T-helper 17 cell (primary cell): ENCODE measurements around the gene CD47. TPM values are rescaled to one million over a fixed set of nuclear protein-coding genes. Genes with fewer than 3 reads are reported as not detected.

Experiments
- ATAC-seq: fragments of 150-1000 bp; cut with Tn5 transposase; 2 replicates; pipeline ENCODE4 v1.10.0; 2021; ENCODE audit warnings: mild to moderate bottlenecking, moderate library complexity
- DNase-seq, 3 donors: peaks; one replicate each; pipeline versions ENCODE4 v3.0.0 to v3.0.0-alpha.2; 2020 to 2021
- H3K9me3 ChIP-seq: one replicate; pipeline ENCODE4 v1.7.0; 2013; ENCODE audit warnings: low read length, mild to moderate bottlenecking; ENCODE audit not compliant: control insufficient read depth, poor library complexity, severe bottlenecking
- H3K27ac Mint-ChIP-seq: one replicate; pipeline ENCODE4 v1.8.0; 2022; ENCODE audit warnings: mild to moderate bottlenecking, moderate library complexity, mixed read lengths
- H3K27me3 Mint-ChIP-seq: one replicate; pipeline ENCODE4 v1.8.0; 2022; ENCODE audit warnings: mixed read lengths
- H3K36me3 Mint-ChIP-seq: one replicate; pipeline ENCODE4 v1.8.0; 2022; ENCODE audit warnings: low read depth, mixed read lengths
- H3K4me1 Mint-ChIP-seq: one replicate; pipeline ENCODE4 v1.8.0; 2022; ENCODE audit warnings: mild to moderate bottlenecking, mixed read lengths
- H3K4me3 Mint-ChIP-seq: one replicate; pipeline ENCODE4 v1.8.0; 2022; ENCODE audit warnings: mild to moderate bottlenecking, moderate library complexity, mixed read lengths
- total RNA-seq, 4 donors: library from RNA in 2 of 4; stranded (reverse) in 2 of 4; gene quantifications; one replicate each; pipeline ENCODE4 v1.2.3 and lab custom pipeline; 2022 to 2026

Gene CD47
- total RNA-seq, 2 donors from 2014 or later: 150 to 170 TPM

- no peak for ATAC-seq
Observed at GRCh38 chr3:108047987-108048386, 42.8 kb downstream of the CD47 start.

GRCh38 chr3:108046247-108046646 is 44.6 kb downstream of the CD47 start:
- Mint-ChIP-seq H3K4me1 (peaks cover 32% of the 10 kb centered on the region), H3K27me3 (no peaks in the 10 kb centered on the region), H3K4me3 (no peak overlapping the region), H3K27ac (no peak overlapping the region), H3K36me3 (peaks cover 14% of the 10 kb centered on the region)
- H3K9me3 ChIP-seq: no peaks in the 10 kb centered on the region
- DNase-seq (no peak), ATAC-seq (no peak)

More at GRCh38 chr3:108047987-108048386, 42.8 kb downstream of the CD47 start:
- Mint-ChIP-seq H3K27me3 (no peaks in the 10 kb centered on the region), H3K4me1 (peaks cover 40% of the 10 kb centered on the region), H3K36me3 (peaks cover 20% of the 10 kb centered on the region), H3K4me3 (no peak overlapping the region), H3K27ac (no peak overlapping the region)
- no peaks in the 10 kb centered on the region for H3K9me3 ChIP-seq
- DNase-seq: no peak

- peak overlapping the region; percentile 79 for H3K27ac Mint-ChIP-seq
- H3K27me3 Mint-ChIP-seq: no peaks in the 10 kb centered on the region
- H3K36me3 Mint-ChIP-seq: peaks cover 16% of the 10 kb centered on the region
- no peaks in the 10 kb centered on the region for H3K9me3 ChIP-seq
- no peak for DNase-seq
- peaks cover 25% of the 10 kb centered on the region for H3K4me1 Mint-ChIP-seq
- H3K4me3 Mint-ChIP-seq: no peak overlapping the region
- no peak for ATAC-seq
Observed at GRCh38 chr3:108044699-108045098, 46.1 kb downstream of the CD47 start.

- ATAC-seq (no peak), DNase-seq (no peak)
- H3K36me3 Mint-ChIP-seq: peaks cover 14% of the 10 kb centered on the region
- no peaks in the 10 kb centered on the region for H3K27me3 Mint-ChIP-seq
- H3K4me1 Mint-ChIP-seq: peaks cover 15% of the 10 kb centered on the region
- no peak overlapping the region for H3K4me3 Mint-ChIP-seq
- H3K27ac Mint-ChIP-seq: no peak overlapping the region
- H3K9me3 ChIP-seq: no peaks in the 10 kb centered on the region
Observed at GRCh38 chr3:108042300-108042699, 48.5 kb downstream of the CD47 start.

- no peak for ATAC-seq
- peaks cover 13% of the 10 kb centered on the region for H3K36me3 Mint-ChIP-seq
- no peaks in the 10 kb centered on the region for H3K27me3 Mint-ChIP-seq
- H3K27ac Mint-ChIP-seq: peak overlapping the region; percentile 69
- no peak overlapping the region for H3K4me3 Mint-ChIP-seq
- no peaks in the 10 kb centered on the region for H3K9me3 ChIP-seq
- H3K4me1 Mint-ChIP-seq: peaks cover 21% of the 10 kb centered on the region
- no peak for DNase-seq
Observed at GRCh38 chr3:108041253-108041652, 49.6 kb downstream of the CD47 start.

- Mint-ChIP-seq H3K27me3 (no peaks in the 10 kb centered on the region), H3K4me3 (no peak overlapping the region), H3K4me1 (peaks cover 16% of the 10 kb centered on the region), H3K27ac (no peak overlapping the region), H3K36me3 (peaks cover 5% of the 10 kb centered on the region)
- ATAC-seq (no peak), DNase-seq (no peak)
- no peaks in the 10 kb centered on the region for H3K9me3 ChIP-seq
Observed at GRCh38 chr3:108037770-108038169, 53.1 kb downstream of the CD47 start.

- DNase-seq (no peak), ATAC-seq (no peak)
- Mint-ChIP-seq H3K4me1 (peaks cover 16% of the 10 kb centered on the region), H3K4me3 (no peak overlapping the region), H3K27ac (peak overlapping the region; percentile 63), H3K27me3 (no peaks in the 10 kb centered on the region), H3K36me3 (peaks cover 5% of the 10 kb centered on the region)
- no peaks in the 10 kb centered on the region for H3K9me3 ChIP-seq
Observed at GRCh38 chr3:108036984-108037741, 53.7 kb downstream of the CD47 start.

GRCh38 chr3:108036401-108036800 is 54.4 kb downstream of the CD47 start:
- Mint-ChIP-seq H3K27ac (peak overlapping the region; percentile 63), H3K36me3 (peaks cover 5% of the 10 kb centered on the region), H3K4me3 (no peak overlapping the region), H3K4me1 (peaks cover 17% of the 10 kb centered on the region), H3K27me3 (no peaks in the 10 kb centered on the region)
- H3K9me3 ChIP-seq: no peaks in the 10 kb centered on the region
- ATAC-seq (no peak), DNase-seq (no peak)

GRCh38 chr3:108035751-108036150 is 55.1 kb downstream of the CD47 start:
- Mint-ChIP-seq H3K36me3 (peaks cover 5% of the 10 kb centered on the region), H3K4me3 (no peak overlapping the region), H3K27ac (peak overlapping the region; percentile 63), H3K27me3 (no peaks in the 10 kb centered on the region), H3K4me1 (peaks cover 17% of the 10 kb centered on the region)
- no peaks in the 10 kb centered on the region for H3K9me3 ChIP-seq
- ATAC-seq (no peak), DNase-seq (no peak)

GRCh38 chr3:108031895-108032294 is 58.9 kb downstream of the CD47 start:
- Mint-ChIP-seq H3K4me1 (peaks cover 11% of the 10 kb centered on the region), H3K27me3 (no peaks in the 10 kb centered on the region), H3K27ac (peak overlapping the region; percentile 21), H3K36me3 (peaks cover 6% of the 10 kb centered on the region), H3K4me3 (no peak overlapping the region)
- ATAC-seq (no peak), DNase-seq (no peak)
- no peaks in the 10 kb centered on the region for H3K9me3 ChIP-seq

- no peak overlapping the region for H3K4me3 Mint-ChIP-seq
- peaks cover 6% of the 10 kb centered on the region for H3K36me3 Mint-ChIP-seq
- no peaks in the 10 kb centered on the region for H3K9me3 ChIP-seq
Observed at GRCh38 chr3:108030960-108031359, 59.9 kb downstream of the CD47 start.

GRCh38 chr3:108029466-108029865 is 61.4 kb downstream of the CD47 start:
- H3K27ac Mint-ChIP-seq: no peak overlapping the region
- DNase-seq (no peak), ATAC-seq (no peak)
- no peaks in the 10 kb centered on the region for H3K27me3 Mint-ChIP-seq
- peaks cover 6% of the 10 kb centered on the region for H3K36me3 Mint-ChIP-seq
- no peaks in the 10 kb centered on the region for H3K9me3 ChIP-seq
- no peak overlapping the region for H3K4me3 Mint-ChIP-seq
- peaks cover 2% of the 10 kb centered on the region for H3K4me1 Mint-ChIP-seq

More at GRCh38 chr3:108030960-108031359, 59.9 kb downstream of the CD47 start:
- DNase-seq: no peak
- no peaks in the 10 kb centered on the region for H3K27me3 Mint-ChIP-seq
- H3K27ac Mint-ChIP-seq: no peak overlapping the region
- no peak for ATAC-seq
- peaks cover 3% of the 10 kb centered on the region for H3K4me1 Mint-ChIP-seq

GRCh38 chr3:108028896-108029295 is 61.9 kb downstream of the CD47 start:
- DNase-seq (no peak), ATAC-seq (no peak)
- peaks cover 5% of the 10 kb centered on the region for H3K36me3 Mint-ChIP-seq
- H3K4me3 Mint-ChIP-seq: no peak overlapping the region
- no peak overlapping the region for H3K27ac Mint-ChIP-seq
- H3K9me3 ChIP-seq: no peaks in the 10 kb centered on the region
- peaks cover 2% of the 10 kb centered on the region for H3K4me1 Mint-ChIP-seq
- no peaks in the 10 kb centered on the region for H3K27me3 Mint-ChIP-seq

GRCh38 chr3:108025177-108025576 is 65.7 kb downstream of the CD47 start:
- H3K27ac Mint-ChIP-seq: no peak overlapping the region
- H3K4me1 Mint-ChIP-seq: peaks cover 4% of the 10 kb centered on the region
- ATAC-seq: no peak
- DNase-seq: no peak
- H3K4me3 Mint-ChIP-seq: no peak overlapping the region
- no peaks in the 10 kb centered on the region for H3K27me3 Mint-ChIP-seq
- H3K36me3 Mint-ChIP-seq: peaks cover 4% of the 10 kb centered on the region
- no peaks in the 10 kb centered on the region for H3K9me3 ChIP-seq
